Neural cell (in vitro differentiated cells): Measurements from ENCODE around the gene MRE11.

Source experiments
- CTCF ChIP-seq: fragments of 450-650 bp; IDR thresholded peaks from 2 replicates; pipeline ENCODE4 v1.5.1; 2014; ENCODE audit warnings: antibody characterized with exemption, mild to moderate bottlenecking, moderate library complexity; ENCODE audit not compliant: poor library complexity, severe bottlenecking
- EP300 ChIP-seq: fragments of 450-650 bp; conservative IDR thresholded peaks from 2 replicates; pipeline ENCODE4 v1.6.1; 2014; ENCODE audit warnings: antibody characterized with exemption, mild to moderate bottlenecking, moderate library complexity; ENCODE audit not compliant: poor library complexity, severe bottlenecking
- EZH2 ChIP-seq: fragments of 200-600, 300-800 bp; shearing (Covaris generic), sonication (generic); IDR thresholded peaks from 2 replicates; pipeline ENCODE4 v1.6.1; 2014; ENCODE audit warnings: antibody characterized with exemption, low read length, borderline replicate concordance, mild to moderate bottlenecking; ENCODE audit not compliant: insufficient read depth, poor library complexity, severe bottlenecking
- MXI1 ChIP-seq: fragments of 450-650 bp; conservative IDR thresholded peaks from 2 replicates; pipeline ENCODE4 v1.6.1; 2014; ENCODE audit warnings: antibody characterized with exemption, mild to moderate bottlenecking; ENCODE audit not compliant: poor library complexity, severe bottlenecking
- RAD21 ChIP-seq: fragments of 450-650 bp; conservative IDR thresholded peaks from 2 replicates; pipeline ENCODE4 v1.6.1; 2014; ENCODE audit warnings: antibody characterized with exemption, mild to moderate bottlenecking, moderate library complexity
- REST ChIP-seq: IDR thresholded peaks from 2 replicates; pipeline ENCODE4 v1.6.1; 2012; ENCODE audit warnings: borderline replicate concordance
- SMC3 ChIP-seq: fragments of 450-650 bp; conservative IDR thresholded peaks from 2 replicates; pipeline ENCODE4 v1.6.1; 2014; ENCODE audit warnings: antibody characterized with exemption, mild to moderate bottlenecking, moderate library complexity; ENCODE audit not compliant: poor library complexity
- TAF1 ChIP-seq: IDR thresholded peaks from 2 replicates; pipeline ENCODE4 v1.6.1; 2012; ENCODE audit warnings: low read depth

- TF ChIP-seq REST (no peak), RAD21 (no peak), CTCF (no peak), MXI1 (no peak), TAF1 (no peak), EP300 (no peak), SMC3 (no peak), EZH2 (no peak)
These were observed 45.8 kb upstream of the MRE11 start for GRCh38 chr11:94539420-94539819.
